H9 (cell line): ENCODE measurements around the gene DRD4. TPM values are rescaled to one million over a fixed set of nuclear protein-coding genes. Genes with fewer than 3 reads are reported as not detected.

Experiments used
- DNase-seq: peaks from one replicate; pipeline ENCODE4 v3.0.0-alpha.2; 2017
- H2AFZ ChIP-seq: one replicate; pipeline ENCODE4 v1.6.1; 2013; ENCODE audit warnings: mild to moderate bottlenecking, low read length, control low read depth, moderate library complexity
- H2AK5ac ChIP-seq: 2 replicates; pipeline ENCODE4 v1.6.1; 2013; ENCODE audit warnings: low read length, control low read depth, mixed read lengths; ENCODE audit not compliant: insufficient read length
- H2BK120ac ChIP-seq: one replicate; pipeline ENCODE4 v1.6.1; 2013; ENCODE audit warnings: low read depth, mild to moderate bottlenecking, low read length, control low read depth, inconsistent platforms; ENCODE audit not compliant: poor library complexity, severe bottlenecking
- H2BK12ac ChIP-seq: 2 replicates; pipeline ENCODE4 v1.6.1; 2013; ENCODE audit warnings: low read length, control low read depth, mixed read lengths, low read depth; ENCODE audit not compliant: insufficient read length
- H2BK15ac ChIP-seq: 2 replicates; pipeline ENCODE4 v1.6.1; 2013; ENCODE audit warnings: low read depth, low read length, control low read depth
- H2BK20ac ChIP-seq: one replicate; pipeline ENCODE4 v1.6.1; 2013; ENCODE audit warnings: low read depth, mild to moderate bottlenecking, low read length, control low read depth, inconsistent platforms; ENCODE audit not compliant: poor library complexity, severe bottlenecking
- H2BK5ac ChIP-seq: 2 replicates; pipeline ENCODE4 v1.6.1; 2013; ENCODE audit warnings: low read length, control low read depth, mixed read lengths; ENCODE audit not compliant: insufficient read length
- H3K14ac ChIP-seq: 2 replicates; pipeline ENCODE4 v1.6.1; 2013; ENCODE audit warnings: low read length, control low read depth; ENCODE audit not compliant: insufficient read depth
- H3K18ac ChIP-seq: 2 replicates; pipeline ENCODE4 v1.6.1; 2013; ENCODE audit warnings: low read depth, mild to moderate bottlenecking, mixed read lengths, low read length, control low read depth; ENCODE audit not compliant: insufficient read length
- H3K23ac ChIP-seq: 2 replicates; pipeline ENCODE4 v1.6.1; 2013; ENCODE audit warnings: low read length, control low read depth, mixed read lengths, low read depth; ENCODE audit not compliant: insufficient read length
- H3K23me2 ChIP-seq: 2 replicates; pipeline ENCODE4 v1.6.1; 2013; ENCODE audit warnings: low read depth, mild to moderate bottlenecking, mixed read lengths, low read length, control low read depth; ENCODE audit not compliant: insufficient read length, poor library complexity, severe bottlenecking
- H3K27ac ChIP-seq: 2 replicates; pipeline ENCODE4 v1.5.1; 2013; ENCODE audit warnings: low read length, control low read depth, mixed read lengths, low read depth; ENCODE audit not compliant: insufficient read length
- H3K27me3 ChIP-seq: 2 replicates; pipeline ENCODE4 v1.6.1; 2013; ENCODE audit warnings: low read length, control low read depth, inconsistent platforms; ENCODE audit not compliant: insufficient read depth
- H3K4ac ChIP-seq: 2 replicates; pipeline ENCODE4 v1.6.1; 2013; ENCODE audit warnings: low read depth, mild to moderate bottlenecking, control low read depth, inconsistent platforms, low read length, moderate library complexity
- H3K4me1 ChIP-seq: 2 replicates; pipeline ENCODE4 v1.6.1; 2013; ENCODE audit warnings: low read length, control low read depth, inconsistent platforms; ENCODE audit not compliant: insufficient read depth
- H3K4me2 ChIP-seq: 2 replicates; pipeline ENCODE4 v1.6.1; 2013; ENCODE audit warnings: low read length, control low read depth, mixed read lengths; ENCODE audit not compliant: insufficient read length, insufficient read depth
- H3K56ac ChIP-seq: 2 replicates; pipeline ENCODE4 v1.6.1; 2013; ENCODE audit warnings: low read depth, mild to moderate bottlenecking, mixed read lengths, low read length, control low read depth; ENCODE audit not compliant: insufficient read length
- H3K79me1 ChIP-seq: 2 replicates; pipeline ENCODE4 v1.6.1; 2013; ENCODE audit warnings: low read depth, mild to moderate bottlenecking, moderate library complexity, low read length, control low read depth, inconsistent platforms; ENCODE audit not compliant: insufficient read depth, poor library complexity, severe bottlenecking
- H3K79me2 ChIP-seq: 2 replicates; pipeline ENCODE4 v1.6.1; 2013; ENCODE audit warnings: low read length, control low read depth, inconsistent platforms; ENCODE audit not compliant: insufficient read depth
- H3K9ac ChIP-seq: 2 replicates; pipeline ENCODE4 v1.6.1; 2013; ENCODE audit warnings: low read length, control low read depth, mixed read lengths; ENCODE audit not compliant: insufficient read length; ENCODE audit errors: extremely low read depth
- H3K9me3 ChIP-seq: one replicate; pipeline ENCODE4 v1.6.1; 2013; ENCODE audit warnings: low read depth, low read length, inconsistent platforms; ENCODE audit not compliant: control insufficient read depth
- H3T11ph ChIP-seq: one replicate; pipeline ENCODE4 v1.6.1; 2013; ENCODE audit warnings: mild to moderate bottlenecking, low read length, control low read depth, inconsistent platforms
- H4K20me1 ChIP-seq: one replicate; pipeline ENCODE4 v1.6.1; 2013; ENCODE audit not compliant: control insufficient read depth, insufficient read length, insufficient read depth
- H4K5ac ChIP-seq: 2 replicates; pipeline ENCODE4 v1.6.1; 2013; ENCODE audit warnings: low read depth, mild to moderate bottlenecking, mixed read lengths, low read length, control low read depth; ENCODE audit not compliant: insufficient read length
- H4K8ac ChIP-seq: replicated peaks from 2 replicates; pipeline ENCODE4 v1.6.1; 2013; ENCODE audit warnings: low read length, control low read depth, mixed read lengths, low read depth; ENCODE audit not compliant: insufficient read length
- H4K91ac ChIP-seq: 2 replicates; pipeline ENCODE4 v1.6.1; 2013; ENCODE audit warnings: low read depth, mild to moderate bottlenecking, moderate library complexity, mixed read lengths, low read length, control low read depth; ENCODE audit not compliant: insufficient read length
- H3K27ac Mint-ChIP-seq, 3 experiments: 2 replicates in 2 of 3; 3 replicates in 1 of 3; pipeline ENCODE4 v1.8.0; 2020 to 2021; ENCODE audit warnings: mixed read lengths in 3 of 3, mild to moderate bottlenecking in 1 of 3, moderate library complexity in 1 of 3
- H3K27me3 Mint-ChIP-seq: 2 replicates; pipeline ENCODE4 v1.8.0; 2021; ENCODE audit warnings: low read depth, mild to moderate bottlenecking, moderate library complexity, mixed read lengths
- H3K36me3 Mint-ChIP-seq, 3 experiments: 2 replicates in 2 of 3; 3 replicates in 1 of 3; pipeline ENCODE4 v1.8.0; 2020 to 2021; ENCODE audit warnings: low read depth in 3 of 3, mixed read lengths in 3 of 3; ENCODE audit not compliant: insufficient read depth in 1 of 3
- H3K4me1 Mint-ChIP-seq, 2 experiments: 2 replicates each; pipeline ENCODE4 v1.8.0; 2020; ENCODE audit warnings: mixed read lengths in 2 of 2
- H3K4me3 Mint-ChIP-seq, 2 experiments: 2 replicates in 1 of 2; 3 replicates in 1 of 2; pipeline ENCODE4 v1.8.0; 2020 to 2021; ENCODE audit warnings: mild to moderate bottlenecking in 2 of 2, mixed read lengths in 2 of 2, moderate library complexity in 1 of 2
- H3K9me3 Mint-ChIP-seq, 2 experiments: 2 replicates in 1 of 2; 3 replicates in 1 of 2; pipeline ENCODE4 v1.8.0; 2020; ENCODE audit warnings: mild to moderate bottlenecking in 2 of 2, mixed read lengths in 2 of 2, moderate library complexity in 1 of 2
- WGBS: extraction: QIAGEN DNeasy Blood & Tissue Kit; methylation state at CpG from one replicate; pipeline ENCODE4 v1.1.7; 2013; ENCODE audit warnings: missing lambda C conversion rate, low lambda C conversion rate, mixed read lengths; ENCODE audit not compliant: insufficient read length; ENCODE audit errors: extremely low coverage; 5-methylcytosine and 5-hydroxymethylcytosine counted together
- total RNA-seq: library from RNA; stranded (reverse); gene quantifications from 2 replicates; pipeline ENCODE4 v1.2.1, GENCODE V29; 2021
- TF ChIP-seq, protein P1 (sequence below): fragments of 200-600 bp; sonication (generic); conservative IDR thresholded peaks from 3 replicates; pipeline ENCODE4 v1.8.0; 2021; ENCODE audit warnings: antibody characterized with exemption, mild to moderate bottlenecking

DRD4 gene
- total RNA-seq, 1 experiment from 2014 or later: 6.8 TPM

DNA sequence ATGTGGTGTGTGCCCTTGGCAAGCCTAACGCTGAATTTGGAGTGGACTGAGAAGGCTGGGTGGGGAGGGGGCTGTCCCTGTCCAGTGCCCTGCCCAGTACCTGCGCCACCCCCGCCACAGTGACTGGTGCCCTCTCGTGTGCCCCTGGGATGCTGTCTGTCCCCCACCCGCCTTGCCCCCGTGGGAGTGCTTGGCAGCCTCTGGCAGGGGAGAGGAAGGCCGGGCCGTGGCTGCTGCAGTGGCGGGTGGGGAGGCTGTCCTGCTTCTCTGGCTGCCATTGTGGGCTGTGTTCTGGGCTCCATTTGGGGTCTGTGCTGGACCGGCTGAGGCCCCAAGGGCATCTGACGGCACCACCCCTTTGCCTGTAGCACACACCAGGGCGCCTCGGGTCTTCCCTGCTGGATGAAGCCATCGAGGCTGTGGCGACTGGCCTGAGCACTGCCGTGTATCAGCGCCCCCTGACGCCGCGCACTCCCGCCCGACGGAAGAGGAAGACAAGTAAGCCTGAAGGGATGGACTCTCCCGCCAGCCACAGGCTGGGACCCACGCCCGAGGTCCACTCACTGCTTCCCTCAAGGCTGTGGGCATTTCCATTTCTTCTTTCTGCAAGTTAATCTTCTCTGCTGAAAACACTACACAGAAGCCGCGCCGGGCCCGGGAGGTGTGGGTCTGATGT, 38.9 kb upstream of the DRD4 start:
- Mint-ChIP-seq H3K36me3 (peaks cover 43 to 80% (median 74%) of the 10 kb centered on the region in 3 experiments; a peak in 6 of 7 replicates), H3K9me3 (no peaks in the 10 kb centered on the region; a peak in 1 of 5 replicates), H3K4me3 (no peak overlapping the region), H3K4me1 (no peaks in the 10 kb centered on the region), H3K27ac (no peak overlapping the region), H3K27me3 (0 out of 2 replicates have a peak, but pooled peaks cover 2% of the 10 kb centered on the region)
- no peak overlapping the region for H3K23ac ChIP-seq
- no peaks in the 10 kb centered on the region for H3K79me2 ChIP-seq
- H2BK12ac ChIP-seq: no peak overlapping the region
- H3K4me1 ChIP-seq: no peaks in the 10 kb centered on the region
- H2BK5ac ChIP-seq: no peak overlapping the region
- H3K4ac ChIP-seq: no peak overlapping the region
- no peak overlapping the region for H3T11ph ChIP-seq
- H2BK120ac ChIP-seq: no peak overlapping the region
- TF ChIP-seq, protein P1, sequence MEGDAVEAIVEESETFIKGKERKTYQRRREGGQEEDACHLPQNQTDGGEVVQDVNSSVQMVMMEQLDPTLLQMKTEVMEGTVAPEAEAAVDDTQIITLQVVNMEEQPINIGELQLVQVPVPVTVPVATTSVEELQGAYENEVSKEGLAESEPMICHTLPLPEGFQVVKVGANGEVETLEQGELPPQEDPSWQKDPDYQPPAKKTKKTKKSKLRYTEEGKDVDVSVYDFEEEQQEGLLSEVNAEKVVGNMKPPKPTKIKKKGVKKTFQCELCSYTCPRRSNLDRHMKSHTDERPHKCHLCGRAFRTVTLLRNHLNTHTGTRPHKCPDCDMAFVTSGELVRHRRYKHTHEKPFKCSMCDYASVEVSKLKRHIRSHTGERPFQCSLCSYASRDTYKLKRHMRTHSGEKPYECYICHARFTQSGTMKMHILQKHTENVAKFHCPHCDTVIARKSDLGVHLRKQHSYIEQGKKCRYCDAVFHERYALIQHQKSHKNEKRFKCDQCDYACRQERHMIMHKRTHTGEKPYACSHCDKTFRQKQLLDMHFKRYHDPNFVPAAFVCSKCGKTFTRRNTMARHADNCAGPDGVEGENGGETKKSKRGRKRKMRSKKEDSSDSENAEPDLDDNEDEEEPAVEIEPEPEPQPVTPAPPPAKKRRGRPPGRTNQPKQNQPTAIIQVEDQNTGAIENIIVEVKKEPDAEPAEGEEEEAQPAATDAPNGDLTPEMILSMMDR: no peak
- H3K27me3 ChIP-seq: no peaks in the 10 kb centered on the region
- no peak overlapping the region for H4K8ac ChIP-seq
- no peak overlapping the region for H2AK5ac ChIP-seq
- H4K91ac ChIP-seq: no peak overlapping the region
- no peak overlapping the region for H2BK20ac ChIP-seq
- no peak for DNase-seq
- no peaks in the 10 kb centered on the region for H3K9me3 ChIP-seq
- H3K9ac ChIP-seq: no peak overlapping the region
- no peaks in the 10 kb centered on the region for H3K23me2 ChIP-seq
- H4K5ac ChIP-seq: no peak overlapping the region
- no peak overlapping the region for H3K4me2 ChIP-seq
- no peak overlapping the region for H2AFZ ChIP-seq
- H3K79me1 ChIP-seq: no peaks in the 10 kb centered on the region
- no CpG with 5 or more reads among the region's 30 CpGs for WGBS
- no peak overlapping the region for H3K18ac ChIP-seq
- H3K27ac ChIP-seq: no peak overlapping the region
- no peaks in the 10 kb centered on the region for H4K20me1 ChIP-seq
- no peak overlapping the region for H3K56ac ChIP-seq
- H3K14ac ChIP-seq: no peak overlapping the region
- no peak overlapping the region for H2BK15ac ChIP-seq
